NCI-H1417 (cell line): Measurements from ENCODE around the gene GIMAP8.
A peak's percentile ranks its signal among the peaks of the same experiment; 100 is the strongest.

Source experiments
- DNase-seq, 3 experiments: peaks; one replicate each; lab custom pipeline; 2025; lab: John Stamatoyannopoulos, UW

GIMAP8 gene

GRCh38 chr7:150450491-150451001 is at the start of gene GIMAP8:
GIMAP8 (plus strand) TSS chr7:150450630; CDS start chr7:150466699, 16,069 bp downstream.
- DNase-seq: no peak

GRCh38 chr7:150400788-150401423 is 49.5 kb upstream of the GIMAP8 start:
- no peak for DNase-seq

- no peak for DNase-seq
Observed at GRCh38 chr7:150401424-150401790, 49.0 kb upstream of the GIMAP8 start.

- DNase-seq: no peak
Observed at GRCh38 chr7:150401861-150402631, 48.4 kb upstream of the GIMAP8 start.

- no peak for DNase-seq
Observed at GRCh38 chr7:150402671-150403321, 47.6 kb upstream of the GIMAP8 start.

GRCh38 chr7:150403376-150404171 is 46.9 kb upstream of the GIMAP8 start:
- DNase-seq: no peak

- no peak for DNase-seq
Observed at GRCh38 chr7:150404172-150404804, 46.1 kb upstream of the GIMAP8 start.

- DNase-seq: peak; percentile 78 to 93 (median 93)
Observed at GRCh38 chr7:150404805-150405583, 45.4 kb upstream of the GIMAP8 start.

GRCh38 chr7:150405584-150406311 is 44.7 kb upstream of the GIMAP8 start:
- DNase-seq: no peak

- DNase-seq: no peak
Observed at GRCh38 chr7:150406312-150406566, 44.2 kb upstream of the GIMAP8 start.

- DNase-seq: no peak
Observed at GRCh38 chr7:150406567-150407421, 43.6 kb upstream of the GIMAP8 start.

GRCh38 chr7:150407588-150408392 is 42.6 kb upstream of the GIMAP8 start:
- DNase-seq: no peak

- DNase-seq: no peak
Observed at GRCh38 chr7:150408393-150409299, 41.8 kb upstream of the GIMAP8 start.

- no peak for DNase-seq
Observed at GRCh38 chr7:150409300-150410030, 41.0 kb upstream of the GIMAP8 start.

GRCh38 chr7:150410131-150410530 is 40.3 kb upstream of the GIMAP8 start:
- no peak for DNase-seq

- DNase-seq: no peak
Observed at GRCh38 chr7:150410680-150411346, 39.6 kb upstream of the GIMAP8 start.
